PC-9 (cell line): ENCODE measurements around the gene TMPO.

Experiments
- EZH2 ChIP-seq: fragments of 200-600 bp; sonication (generic); IDR thresholded peaks from 2 replicates; pipeline ENCODE4 v1.8.0; 2017; ENCODE audit warnings: antibody characterized with exemption, low read depth
- TF ChIP-seq, protein P1 (sequence below): fragments of 200-600 bp; sonication (generic); conservative IDR thresholded peaks from 2 replicates; pipeline ENCODE4 v1.6.1; 2017; ENCODE audit warnings: mixed run types, antibody characterized with exemption, mild to moderate bottlenecking, moderate library complexity

DNA sequence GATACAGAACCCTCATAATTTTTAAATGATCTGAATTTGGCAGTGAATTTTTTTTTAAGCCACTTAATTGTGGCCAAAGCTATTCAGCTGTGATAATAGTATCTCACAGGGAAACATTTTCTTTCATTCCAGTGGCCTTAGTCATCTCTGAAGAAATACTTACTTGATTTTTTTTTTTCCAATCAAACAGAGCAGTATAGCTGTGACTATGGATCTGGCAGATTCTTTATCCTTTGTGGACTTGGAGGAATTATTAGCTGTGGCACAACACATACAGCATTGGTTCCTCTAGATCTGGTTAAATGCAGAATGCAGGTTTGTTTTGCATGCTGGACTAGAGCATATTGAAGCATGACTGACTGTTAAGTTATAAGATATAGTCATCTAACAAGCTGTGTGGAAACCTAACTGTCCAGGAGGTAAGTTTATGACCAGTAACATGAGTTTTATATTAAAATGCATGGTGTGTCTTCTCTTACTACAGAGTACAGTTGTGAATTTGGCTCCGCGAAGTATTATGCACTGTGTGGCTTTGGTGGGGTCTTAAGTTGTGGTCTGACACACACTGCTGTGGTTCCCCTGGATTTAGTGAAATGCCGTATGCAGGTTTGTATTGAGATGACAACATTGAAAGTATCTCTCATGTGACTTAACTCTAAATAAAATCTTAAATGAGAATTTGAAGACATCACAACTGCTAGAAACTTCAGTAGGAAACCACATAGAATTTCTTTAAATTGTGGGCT lies 80.0 kb downstream of the TMPO start:
- TF ChIP-seq, protein P1, sequence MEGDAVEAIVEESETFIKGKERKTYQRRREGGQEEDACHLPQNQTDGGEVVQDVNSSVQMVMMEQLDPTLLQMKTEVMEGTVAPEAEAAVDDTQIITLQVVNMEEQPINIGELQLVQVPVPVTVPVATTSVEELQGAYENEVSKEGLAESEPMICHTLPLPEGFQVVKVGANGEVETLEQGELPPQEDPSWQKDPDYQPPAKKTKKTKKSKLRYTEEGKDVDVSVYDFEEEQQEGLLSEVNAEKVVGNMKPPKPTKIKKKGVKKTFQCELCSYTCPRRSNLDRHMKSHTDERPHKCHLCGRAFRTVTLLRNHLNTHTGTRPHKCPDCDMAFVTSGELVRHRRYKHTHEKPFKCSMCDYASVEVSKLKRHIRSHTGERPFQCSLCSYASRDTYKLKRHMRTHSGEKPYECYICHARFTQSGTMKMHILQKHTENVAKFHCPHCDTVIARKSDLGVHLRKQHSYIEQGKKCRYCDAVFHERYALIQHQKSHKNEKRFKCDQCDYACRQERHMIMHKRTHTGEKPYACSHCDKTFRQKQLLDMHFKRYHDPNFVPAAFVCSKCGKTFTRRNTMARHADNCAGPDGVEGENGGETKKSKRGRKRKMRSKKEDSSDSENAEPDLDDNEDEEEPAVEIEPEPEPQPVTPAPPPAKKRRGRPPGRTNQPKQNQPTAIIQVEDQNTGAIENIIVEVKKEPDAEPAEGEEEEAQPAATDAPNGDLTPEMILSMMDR: no peak
- no peak for TF ChIP-seq EZH2
